Umbilical cord (tissue), 2 donors: ENCODE data around the gene DPP9. TPM values are rescaled to one million over a fixed set of nuclear protein-coding genes. Genes with fewer than 3 reads are reported as not detected.

Experiments
- DNase-seq: peaks from one replicate; pipeline ENCODE4 v3.0.0-alpha.2; 2015; ENCODE audit warnings: low spot score
- total RNA-seq: library from RNA; depleted of rRNA; stranded (reverse); fragments of >200 nt; gene quantifications from one replicate; pipeline ENCODE4 v1.2.3, GENCODE V29; 2014; ENCODE audit warnings: low replicate concordance; ENCODE audit not compliant: insufficient read depth

The DPP9 gene
- total RNA-seq, 1 donor from 2014 or later, result 17.6 TPM

DNA sequence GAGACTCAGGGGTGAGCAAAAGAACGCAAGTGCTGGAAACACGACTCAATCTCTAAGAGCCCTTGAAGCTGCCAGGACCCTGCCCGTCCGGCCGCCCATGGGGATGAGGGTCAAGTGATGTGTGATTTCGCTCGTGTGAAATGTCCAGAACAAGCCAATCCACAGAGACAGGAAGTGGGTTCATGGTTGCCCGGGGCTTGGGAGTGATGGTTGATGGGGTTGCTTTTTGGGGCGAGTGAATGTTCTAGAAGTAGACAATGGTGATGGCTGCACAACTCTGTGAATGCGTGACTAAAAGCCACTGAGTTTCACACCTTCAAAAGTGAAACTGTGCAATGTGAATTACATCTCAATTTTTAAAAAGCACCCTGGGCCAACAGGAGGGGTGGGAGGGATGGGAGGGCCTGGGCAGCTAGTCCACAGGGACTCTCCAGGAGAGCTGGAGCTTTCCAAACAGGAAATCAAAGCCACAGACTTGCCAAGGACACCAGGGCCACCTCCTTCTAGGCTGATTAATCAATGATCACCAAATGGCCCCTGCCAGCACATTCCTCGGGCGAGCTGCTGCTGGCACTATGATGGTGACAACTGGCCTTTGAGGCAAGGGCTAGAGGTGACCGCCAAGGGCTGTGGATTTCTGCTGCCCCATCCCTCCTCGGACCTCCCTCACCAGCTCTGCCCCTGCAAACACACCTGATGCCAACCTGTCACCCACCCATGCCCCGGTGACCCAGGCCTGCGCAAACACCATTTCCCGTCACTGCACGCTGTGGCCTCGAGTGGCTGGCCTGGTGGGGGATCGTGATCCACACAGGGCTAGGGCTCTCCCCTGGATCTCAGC is 14.0 kb downstream of the DPP9 start:
- no peak for DNase-seq

GRCh38 chr19:4707956-4708650 is 15.5 kb downstream of the DPP9 start:
- DNase-seq, result no peak

DNA sequence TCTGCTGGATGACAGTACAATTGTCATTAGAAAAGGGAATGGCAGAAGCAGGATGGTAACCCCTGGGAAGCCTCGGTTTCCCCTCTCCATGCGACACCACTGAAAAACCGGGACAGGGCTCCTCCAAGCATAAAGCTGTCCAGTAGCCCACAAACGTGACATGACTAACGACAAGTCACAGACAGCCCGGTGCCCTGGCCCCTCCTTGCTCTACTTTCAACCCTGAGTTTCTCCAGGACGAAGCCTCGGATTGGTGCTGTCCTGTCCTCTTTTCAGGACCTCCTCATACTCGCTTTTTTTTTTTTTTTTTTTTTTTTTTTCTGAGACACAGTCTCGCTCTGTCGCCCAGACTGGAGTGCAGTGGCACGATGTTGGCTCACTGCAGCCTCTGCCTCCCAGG is 16.3 kb downstream of the DPP9 start:
- no peak for DNase-seq

DNA sequence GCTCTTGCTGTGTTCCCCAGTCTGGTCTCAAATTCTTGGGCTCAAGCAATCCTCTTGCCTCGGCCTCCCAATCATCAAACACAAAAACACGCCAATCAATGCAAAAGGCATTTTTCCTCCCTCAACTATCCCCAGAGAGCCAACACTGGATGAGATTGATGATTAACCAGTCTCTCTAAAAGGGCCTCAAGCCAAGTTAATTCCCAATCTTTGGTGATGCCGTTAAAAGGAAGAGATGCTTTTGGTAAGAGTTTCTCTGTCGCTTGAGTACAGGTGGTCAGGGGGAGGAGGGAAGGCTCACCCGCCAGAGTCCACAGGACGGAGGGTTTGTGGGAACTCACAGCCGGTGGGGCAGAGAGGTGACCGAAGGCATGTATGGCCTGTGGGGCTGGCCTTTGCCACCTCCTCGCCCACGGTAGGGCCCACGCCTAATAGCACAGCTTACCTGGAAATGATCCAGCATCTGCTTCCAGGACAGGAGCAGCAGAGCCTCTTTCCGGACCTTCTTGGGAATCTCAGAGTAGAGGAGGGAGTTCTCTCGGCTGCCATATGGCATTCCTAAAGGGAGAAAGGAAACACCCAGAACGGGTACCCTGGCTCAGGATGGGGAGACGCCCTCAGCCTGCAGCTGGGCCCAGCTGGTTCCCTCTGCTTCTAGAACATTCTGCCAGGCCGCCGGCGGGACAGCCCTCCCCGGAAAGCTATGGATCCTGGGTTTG is 18.1 kb downstream of the DPP9 start:
- DNase-seq, result no peak

- DNase-seq, result no peak
Measured at GRCh38 chr19:4704317-4704673, 19.3 kb downstream of the DPP9 start.

DNA sequence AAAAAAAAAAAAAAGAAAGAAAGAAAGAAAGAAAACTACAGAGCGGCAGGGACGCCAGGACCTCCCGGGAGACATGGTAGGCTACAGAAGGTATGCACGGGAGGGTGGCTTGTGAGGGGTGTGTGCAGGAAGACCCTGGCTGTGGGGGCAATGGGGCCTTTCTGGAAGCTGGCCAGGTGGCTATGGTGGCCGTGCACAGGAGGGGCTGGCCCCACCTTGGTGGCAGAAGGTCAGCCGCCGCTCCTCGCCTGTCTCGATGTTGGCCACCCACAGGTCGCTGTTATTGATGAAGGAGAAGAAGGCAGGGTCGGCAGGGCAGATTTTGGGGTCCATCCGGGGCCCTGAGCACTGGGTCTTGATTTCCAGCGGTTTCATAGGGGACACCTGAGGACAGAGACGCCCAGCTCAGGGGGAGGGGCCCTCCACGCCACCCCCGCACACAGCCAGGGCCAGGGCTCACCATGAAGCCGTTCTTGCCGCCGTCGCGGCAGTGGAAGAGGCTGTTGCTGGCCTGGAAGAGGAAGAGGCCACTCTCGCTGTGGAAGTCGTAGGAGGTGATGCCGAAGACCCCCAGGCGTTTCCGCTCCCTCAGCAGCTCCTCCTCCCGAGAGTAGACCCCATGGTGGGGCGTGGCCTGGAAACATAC is 19.8 kb downstream of the DPP9 start:
- DNase-seq, result no peak

- DNase-seq, result no peak
Measured at GRCh38 chr19:4702764-4703163, 20.9 kb downstream of the DPP9 start.

- no peak for DNase-seq
Measured at GRCh38 chr19:4701557-4701956, 22.1 kb downstream of the DPP9 start.

GRCh38 chr19:4700693-4700970 is 23.0 kb downstream of the DPP9 start:
- DNase-seq, result no peak

- DNase-seq, result no peak
Measured at GRCh38 chr19:4699826-4700692, 23.6 kb downstream of the DPP9 start.

GRCh38 chr19:4697304-4697703 is 26.3 kb downstream of the DPP9 start:
- DNase-seq, result no peak

- DNase-seq, result no peak
Measured at GRCh38 chr19:4695224-4695731, 28.4 kb downstream of the DPP9 start.

- no peak for DNase-seq
Measured at GRCh38 chr19:4694211-4694987, 29.2 kb downstream of the DPP9 start.

DNA sequence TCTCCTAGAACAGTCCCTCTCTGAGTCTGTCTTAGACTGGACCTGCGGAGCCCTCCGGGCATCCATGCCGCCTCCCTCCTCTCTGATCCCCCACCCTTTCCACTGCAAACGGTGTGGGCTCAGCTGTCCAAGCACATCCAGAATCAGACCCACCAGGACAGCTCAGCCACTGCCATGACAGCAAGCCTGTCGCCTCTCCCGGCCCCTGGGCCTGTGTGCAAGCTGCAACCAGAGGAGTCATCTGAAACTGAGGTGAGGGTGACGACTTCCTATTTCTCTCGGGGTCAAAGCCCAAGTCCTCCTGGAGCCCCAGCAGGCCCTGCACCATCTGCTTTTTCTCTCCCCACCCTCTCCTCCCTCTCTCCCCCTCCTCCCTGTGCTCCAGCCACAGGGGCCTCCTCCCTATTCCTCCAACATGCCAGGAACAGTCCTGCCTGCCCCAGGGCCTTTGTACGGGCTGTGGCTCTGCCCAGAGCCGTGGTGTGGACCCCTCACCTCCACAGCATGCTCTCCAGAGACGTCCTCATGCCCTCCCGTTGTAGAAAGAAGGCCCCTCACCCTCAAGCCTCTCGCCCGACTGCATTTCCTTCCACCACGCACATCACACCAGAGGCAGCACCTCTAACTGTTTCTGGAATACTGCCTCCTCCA is 30.0 kb downstream of the DPP9 start:
- DNase-seq, result no peak

DNA sequence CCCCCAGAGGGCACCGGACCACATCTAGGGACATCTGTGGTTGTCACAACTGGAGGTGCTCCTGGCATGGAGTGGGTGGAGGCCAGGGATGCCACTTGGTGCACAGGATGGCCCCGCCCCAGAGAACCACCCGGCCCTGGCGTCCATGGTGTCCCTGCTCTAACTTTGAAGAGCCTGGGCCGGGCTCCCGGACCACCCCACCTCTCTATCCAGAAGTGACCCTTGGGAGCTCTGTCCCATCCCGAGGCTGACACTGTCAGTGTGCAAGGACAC is 30.6 kb downstream of the DPP9 start:
- DNase-seq, result no peak

DNA sequence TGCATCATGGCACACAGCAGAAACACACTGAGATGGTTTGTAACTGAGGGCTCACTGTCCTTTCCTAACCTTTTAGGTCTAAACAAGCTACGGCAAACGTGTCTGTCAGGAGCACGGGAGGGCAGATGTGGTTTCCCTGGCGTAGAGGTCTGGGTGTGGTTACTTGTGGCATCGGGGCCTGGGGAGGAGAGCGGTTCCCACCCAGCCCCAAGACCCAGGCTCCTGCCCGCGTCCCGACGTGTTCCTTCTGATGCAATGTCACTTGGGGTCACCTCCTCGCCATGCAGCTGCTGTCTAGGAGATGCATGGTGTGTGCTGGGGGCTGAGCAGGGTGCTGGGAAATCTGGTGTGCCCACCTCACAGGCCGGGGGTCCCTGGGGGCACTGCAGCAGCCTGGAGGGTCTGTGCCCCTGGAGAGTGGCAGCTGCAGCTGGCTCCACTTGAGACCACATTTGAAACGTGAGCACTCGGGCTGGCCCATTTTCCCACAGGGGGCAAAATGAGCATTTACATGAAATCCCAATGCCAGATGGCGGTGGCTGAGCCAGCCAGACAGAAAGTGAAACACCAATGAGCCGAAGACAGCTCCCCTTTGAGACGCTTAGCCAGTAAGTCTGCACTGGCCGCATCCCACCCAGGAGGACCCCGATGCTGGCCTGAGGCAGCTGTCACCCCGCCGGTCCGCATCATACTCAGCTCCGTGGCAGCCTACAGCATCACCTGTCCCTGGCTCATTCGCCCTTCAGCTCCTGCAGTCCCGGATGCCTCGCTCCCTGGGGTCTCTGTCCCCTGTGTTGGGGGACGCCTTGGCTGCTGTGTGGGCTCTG is 31.2 kb downstream of the DPP9 start:
- DNase-seq, result no peak

DNA sequence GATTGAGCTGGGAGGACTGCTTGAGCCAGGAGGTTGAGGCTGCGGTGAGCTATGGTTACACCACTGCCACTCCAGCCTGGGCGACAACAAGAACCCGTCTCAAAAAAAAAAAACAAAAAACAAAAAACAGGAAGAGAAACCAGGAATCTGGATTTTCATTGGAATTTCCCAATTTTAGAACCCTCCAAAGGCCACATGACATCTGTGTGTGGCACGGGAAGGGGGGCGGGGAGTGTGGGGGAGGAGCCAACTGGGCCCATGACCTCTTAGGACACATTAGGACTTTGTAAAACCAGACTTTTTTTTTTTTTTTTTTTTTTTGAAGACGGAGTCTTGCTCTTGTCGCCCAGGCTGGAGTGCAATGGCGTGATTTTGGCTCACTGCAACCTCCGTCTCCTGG is 32.3 kb downstream of the DPP9 start:
- DNase-seq, result no peak

DNA sequence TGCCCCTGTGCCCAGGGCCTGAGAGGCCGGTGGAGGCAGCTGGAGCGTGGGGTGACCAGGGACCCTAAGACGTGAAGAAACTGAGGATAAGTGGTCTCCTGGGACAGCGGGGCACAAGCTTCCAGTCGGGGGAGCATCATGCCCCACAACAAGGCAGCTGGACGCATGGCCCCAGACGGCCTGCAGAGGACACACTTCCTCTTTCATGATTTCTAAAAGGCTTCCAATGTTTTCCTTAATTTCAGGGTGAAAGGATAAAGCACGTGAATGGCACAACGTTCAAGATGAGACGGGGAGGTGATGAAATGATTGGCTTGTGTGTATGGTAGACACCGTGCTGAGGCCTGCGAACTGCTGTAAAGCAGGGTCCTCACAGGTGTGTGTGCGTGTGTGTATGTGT is 33.3 kb downstream of the DPP9 start:
- DNase-seq, result no peak

DNA sequence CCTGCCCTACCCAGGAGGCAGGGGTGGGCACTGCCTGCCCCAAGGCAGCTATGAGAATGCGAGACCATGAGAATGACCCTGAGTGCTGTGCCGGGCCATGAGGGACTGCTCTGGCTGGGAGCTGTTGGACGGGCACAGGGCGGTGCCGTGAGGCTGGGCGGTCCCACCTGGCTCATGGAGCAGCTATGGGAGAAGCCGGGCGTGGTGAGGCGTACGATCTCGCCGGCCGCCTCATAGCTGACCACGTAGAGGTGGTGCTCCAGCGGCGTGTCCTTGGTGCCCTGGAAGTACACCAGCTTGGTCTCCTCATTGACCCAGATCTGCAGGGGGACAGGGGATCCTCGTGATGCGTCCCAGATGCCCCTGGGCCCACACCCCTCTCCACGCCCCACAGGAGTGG is 34.2 kb downstream of the DPP9 start:
- DNase-seq, result no peak
